ENCODE data around the gene ST3GAL3.

ST3GAL3 gene

DNA sequence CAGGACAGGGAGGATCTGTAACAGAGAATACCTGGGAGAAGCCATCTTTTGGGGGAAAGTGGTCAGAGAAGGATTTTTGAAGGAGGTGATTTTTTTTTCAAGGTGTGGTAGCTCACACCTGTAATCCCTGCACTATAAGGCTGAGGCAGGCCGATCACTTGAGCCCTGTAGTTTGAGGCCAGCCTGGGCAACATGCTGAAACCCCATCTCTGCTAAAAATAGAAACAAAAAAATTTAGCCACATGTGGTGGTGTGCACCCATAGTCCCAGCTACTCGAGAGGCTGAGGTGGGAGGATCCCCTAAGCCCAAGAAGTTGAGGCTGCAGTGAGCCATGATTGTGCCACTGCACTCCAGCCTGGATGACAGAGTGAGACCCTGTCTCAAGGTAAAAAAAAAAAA is 158.9 kb downstream of the ST3GAL3 start:
- no peak overlapping the region for H3K4me3 ChIP-seq (ENCODE audit: low read depth, low read length)
- DNase-seq (ENCODE audit: low read depth) = no peak
- no peak for TF ChIP-seq POLR2A (IDR thresholded peaks at IDR 0.05; ENCODE audit: extremely low read depth, insufficient read length)
- TF ChIP-seq MYC (IDR thresholded peaks at IDR 0.05; ENCODE audit: low read depth, low read length) = no peak
- TF ChIP-seq, protein P1, sequence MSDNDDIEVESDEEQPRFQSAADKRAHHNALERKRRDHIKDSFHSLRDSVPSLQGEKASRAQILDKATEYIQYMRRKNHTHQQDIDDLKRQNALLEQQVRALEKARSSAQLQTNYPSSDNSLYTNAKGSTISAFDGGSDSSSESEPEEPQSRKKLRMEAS (IDR thresholded peaks at IDR 0.05; ENCODE audit: low read depth, low read length) = no peak
- TF ChIP-seq, protein P2, sequence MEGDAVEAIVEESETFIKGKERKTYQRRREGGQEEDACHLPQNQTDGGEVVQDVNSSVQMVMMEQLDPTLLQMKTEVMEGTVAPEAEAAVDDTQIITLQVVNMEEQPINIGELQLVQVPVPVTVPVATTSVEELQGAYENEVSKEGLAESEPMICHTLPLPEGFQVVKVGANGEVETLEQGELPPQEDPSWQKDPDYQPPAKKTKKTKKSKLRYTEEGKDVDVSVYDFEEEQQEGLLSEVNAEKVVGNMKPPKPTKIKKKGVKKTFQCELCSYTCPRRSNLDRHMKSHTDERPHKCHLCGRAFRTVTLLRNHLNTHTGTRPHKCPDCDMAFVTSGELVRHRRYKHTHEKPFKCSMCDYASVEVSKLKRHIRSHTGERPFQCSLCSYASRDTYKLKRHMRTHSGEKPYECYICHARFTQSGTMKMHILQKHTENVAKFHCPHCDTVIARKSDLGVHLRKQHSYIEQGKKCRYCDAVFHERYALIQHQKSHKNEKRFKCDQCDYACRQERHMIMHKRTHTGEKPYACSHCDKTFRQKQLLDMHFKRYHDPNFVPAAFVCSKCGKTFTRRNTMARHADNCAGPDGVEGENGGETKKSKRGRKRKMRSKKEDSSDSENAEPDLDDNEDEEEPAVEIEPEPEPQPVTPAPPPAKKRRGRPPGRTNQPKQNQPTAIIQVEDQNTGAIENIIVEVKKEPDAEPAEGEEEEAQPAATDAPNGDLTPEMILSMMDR (IDR thresholded peaks at IDR 0.05; ENCODE audit: low read depth, low read length) = no peak

DNA sequence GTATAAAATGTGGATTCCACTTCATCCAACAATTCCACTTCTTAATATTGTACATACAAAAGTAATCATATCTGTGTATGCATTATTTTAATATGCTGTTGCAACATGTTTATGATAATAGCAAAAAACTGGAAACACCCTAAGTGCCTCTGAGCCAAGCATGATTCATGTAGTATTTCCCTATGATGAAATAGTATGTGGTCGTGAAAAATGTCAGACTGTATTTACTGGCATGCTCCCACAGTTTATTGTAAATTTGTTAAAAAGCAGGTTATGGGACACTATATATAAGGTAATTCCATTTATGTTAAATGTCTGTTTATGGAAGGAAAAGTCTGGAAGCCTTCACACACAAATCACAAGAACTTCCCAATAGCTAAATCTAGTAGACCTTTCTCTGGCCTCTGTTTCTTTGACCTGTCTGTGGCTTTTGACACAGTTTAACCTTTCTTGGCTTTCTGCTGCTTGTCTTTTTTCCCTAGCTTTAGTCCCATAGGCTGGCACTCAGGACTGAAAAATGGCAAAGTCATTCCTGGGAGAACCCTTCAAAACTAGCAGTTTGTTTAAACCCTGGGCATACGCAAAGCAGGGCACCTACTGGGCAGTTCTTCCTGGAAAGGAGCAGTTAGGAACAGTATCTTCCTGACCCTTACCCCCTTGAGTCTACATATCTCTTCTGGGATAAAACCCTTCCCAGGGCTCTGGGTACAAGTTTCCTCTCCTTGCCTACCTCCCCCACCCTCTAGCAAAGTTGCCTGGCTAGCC is 160.8 kb downstream of the ST3GAL3 start:
- peak; percentile 54 for DNase-seq (ENCODE audit: low read depth)

DNA sequence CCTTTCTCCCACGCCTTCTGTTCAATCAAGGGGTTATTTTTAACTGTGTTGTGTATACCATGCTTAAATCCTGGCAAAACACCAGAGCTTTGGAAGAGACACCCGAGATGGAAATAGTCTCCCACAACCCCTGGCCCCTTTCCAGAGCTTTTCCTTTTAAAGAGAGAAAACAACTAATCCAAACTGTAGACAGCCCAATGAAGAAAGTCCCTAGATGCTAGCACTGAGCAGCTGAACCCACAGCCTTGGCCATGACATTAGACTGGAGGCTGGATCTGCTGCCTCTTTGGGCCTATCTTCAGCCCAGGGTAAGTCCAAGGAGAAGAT is 161.4 kb downstream of the ST3GAL3 start:
- TF ChIP-seq, protein P2 (IDR thresholded peaks at IDR 0.05; ENCODE audit: low read depth, low read length) = no peak
- TF ChIP-seq, protein P1 (IDR thresholded peaks at IDR 0.05; ENCODE audit: low read depth, low read length) = no peak
- TF ChIP-seq MYC (IDR thresholded peaks at IDR 0.05; ENCODE audit: low read depth, low read length) (no peak), POLR2A (IDR thresholded peaks at IDR 0.05; ENCODE audit: extremely low read depth, insufficient read length) (no peak)
- DNase-seq (ENCODE audit: low read depth) = no peak
- no peak overlapping the region for H3K4me3 ChIP-seq (ENCODE audit: low read depth, low read length)

More for the DNA sequence above, 160.8 kb downstream of the ST3GAL3 start:
- TF ChIP-seq, protein P1 (IDR thresholded peaks at IDR 0.05; ENCODE audit: low read depth, low read length) = no peak
- TF ChIP-seq MYC (IDR thresholded peaks at IDR 0.05; ENCODE audit: low read depth, low read length) (no peak), POLR2A (IDR thresholded peaks at IDR 0.05; ENCODE audit: extremely low read depth, insufficient read length) (no peak)
- TF ChIP-seq, protein P2 (IDR thresholded peaks at IDR 0.05; ENCODE audit: low read depth, low read length) = no peak
- no peak overlapping the region for H3K4me3 ChIP-seq (ENCODE audit: low read depth, low read length)

DNA sequence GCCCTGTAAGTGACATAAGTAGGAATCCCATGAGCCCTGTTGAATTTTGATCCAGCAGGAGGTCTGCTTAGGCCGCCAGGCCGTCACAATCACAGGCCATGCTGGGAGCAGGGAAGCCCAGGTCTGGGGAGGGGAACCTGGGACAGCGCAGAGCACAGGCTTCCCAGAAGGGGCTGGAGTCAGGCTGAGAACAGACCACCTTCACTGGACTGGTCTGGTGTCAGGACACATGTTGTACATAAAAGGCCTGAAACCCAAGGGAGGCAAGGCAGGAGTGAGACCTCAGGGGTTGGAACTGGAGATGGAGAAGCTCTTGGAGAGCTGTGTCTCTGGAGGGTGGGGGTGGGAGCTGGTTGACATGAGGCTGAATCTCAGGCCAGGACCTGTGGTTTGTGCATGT is 163.0 kb downstream of the ST3GAL3 start:
- TF ChIP-seq, protein P1 (IDR thresholded peaks at IDR 0.05; ENCODE audit: low read depth, low read length) = no peak
- TF ChIP-seq POLR2A (IDR thresholded peaks at IDR 0.05; ENCODE audit: extremely low read depth, insufficient read length) = no peak
- H3K4me3 ChIP-seq (ENCODE audit: low read depth, low read length) = no peak overlapping the region
- no peak for DNase-seq (ENCODE audit: low read depth)

DNA sequence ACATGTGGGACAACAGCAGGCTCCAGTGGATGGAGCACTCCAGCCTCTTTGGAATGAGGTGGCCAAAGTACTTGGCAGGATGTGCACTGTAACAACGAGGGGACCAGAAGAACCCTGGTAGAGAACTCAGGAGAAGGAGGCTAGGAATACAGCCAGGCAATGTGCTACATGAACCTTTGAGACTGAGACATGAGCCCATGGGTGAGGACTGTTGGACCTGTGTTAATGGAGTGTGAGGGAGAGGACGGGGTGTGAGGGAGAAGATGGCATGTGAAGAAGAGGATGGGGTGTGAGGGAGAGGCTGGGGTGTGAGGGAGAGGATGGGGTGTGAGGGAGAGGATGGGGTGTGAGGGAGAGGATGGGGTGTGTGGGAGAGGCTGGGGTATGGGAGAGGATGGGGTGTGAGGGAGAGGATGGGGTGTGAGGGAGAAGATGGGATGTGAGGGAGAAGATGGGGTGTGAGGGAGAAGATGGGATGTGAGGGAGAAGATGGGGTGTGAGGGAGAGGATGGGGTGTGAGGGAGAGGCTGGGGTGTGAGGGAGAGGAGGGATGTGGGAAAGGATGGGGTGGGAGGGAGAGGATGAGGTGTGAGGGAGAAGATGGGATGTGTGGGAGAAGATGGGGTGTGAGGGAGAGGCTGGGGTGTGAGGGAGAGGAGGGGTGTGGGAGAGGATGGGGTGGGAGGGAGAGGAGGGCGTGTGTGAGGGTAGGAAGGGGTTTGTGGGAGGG is 164.0 kb downstream of the ST3GAL3 start:
- DNase-seq (ENCODE audit: low read depth) = no peak
- H3K4me3 ChIP-seq (ENCODE audit: low read depth, low read length) = no peak overlapping the region
- TF ChIP-seq, protein P1 (IDR thresholded peaks at IDR 0.05; ENCODE audit: low read depth, low read length) = no peak

DNA sequence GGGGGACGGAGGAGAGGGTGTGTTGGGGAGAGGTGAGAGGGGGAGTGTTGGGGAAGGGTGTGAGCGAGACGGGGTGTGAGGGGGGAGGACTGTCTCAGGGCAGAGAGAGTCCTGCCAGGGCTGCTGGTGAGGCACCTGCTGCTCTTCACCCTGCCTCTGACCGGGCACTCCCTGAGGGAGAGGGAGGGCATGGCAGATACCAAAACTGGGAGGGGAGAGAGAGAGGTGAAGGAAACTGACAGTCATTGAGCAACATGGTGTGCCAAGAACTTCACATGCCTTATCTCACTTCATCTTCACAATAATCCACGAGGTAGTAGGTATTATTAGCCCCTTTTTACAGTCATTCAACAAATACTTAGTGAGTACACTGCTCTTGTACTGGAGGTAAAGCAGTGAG is 164.9 kb downstream of the ST3GAL3 start:
- DNase-seq (ENCODE audit: low read depth) = peak; percentile 56
- TF ChIP-seq, protein P2 (IDR thresholded peaks at IDR 0.05; ENCODE audit: low read depth, low read length) = no peak
- no peak for TF ChIP-seq POLR2A (IDR thresholded peaks at IDR 0.05; ENCODE audit: extremely low read depth, insufficient read length)
- no peak for TF ChIP-seq MYC (IDR thresholded peaks at IDR 0.05; ENCODE audit: low read depth, low read length)
- TF ChIP-seq, protein P1 (IDR thresholded peaks at IDR 0.05; ENCODE audit: low read depth, low read length) = no peak
- no peak overlapping the region for H3K4me3 ChIP-seq (ENCODE audit: low read depth, low read length)

All from NB4 (cell line).